ENCODE data around the gene ABCC3.

The ABCC3 gene

GRCh38 chr17:50634224-50634914 lies at the start of gene ABCC3:
Gene ABCC3 (plus strand): TSS chr17:50634881. CDS start chr17:50634937, 56 bp downstream.
- no peak for DNase-seq (ENCODE audit: low read depth in 2 of 2)

GRCh38 chr17:50585346-50585745 lies 49.3 kb upstream of the ABCC3 start:
- no peak for DNase-seq (ENCODE audit: low read depth in 2 of 2)

- DNase-seq (ENCODE audit: low read depth in 2 of 2) = no peak
Measured at GRCh38 chr17:50585891-50586290, 48.8 kb upstream of the ABCC3 start.

- DNase-seq (ENCODE audit: low read depth in 2 of 2) = no peak
Measured at GRCh38 chr17:50586421-50587247, 48.0 kb upstream of the ABCC3 start.

- no peak for DNase-seq (ENCODE audit: low read depth in 2 of 2)
Measured at GRCh38 chr17:50587571-50587970, 47.1 kb upstream of the ABCC3 start.

GRCh38 chr17:50588391-50589049 lies 46.2 kb upstream of the ABCC3 start:
- DNase-seq (ENCODE audit: low read depth in 2 of 2) = no peak

- DNase-seq (ENCODE audit: low read depth in 2 of 2) = no peak
Measured at GRCh38 chr17:50589095-50589705, 45.5 kb upstream of the ABCC3 start.

GRCh38 chr17:50590946-50591737 lies 43.5 kb upstream of the ABCC3 start:
- DNase-seq (ENCODE audit: low read depth in 2 of 2) = no peak

- DNase-seq (ENCODE audit: low read depth in 2 of 2) = no peak
Measured at GRCh38 chr17:50593321-50593720, 41.4 kb upstream of the ABCC3 start.

- DNase-seq (ENCODE audit: low read depth in 2 of 2) = no peak
Measured at GRCh38 chr17:50594128-50594823, 40.4 kb upstream of the ABCC3 start.

- no peak for DNase-seq (ENCODE audit: low read depth in 2 of 2)
Measured at GRCh38 chr17:50594892-50595291, 39.8 kb upstream of the ABCC3 start.

GRCh38 chr17:50596191-50597037 lies 38.3 kb upstream of the ABCC3 start:
- no peak for DNase-seq (ENCODE audit: low read depth in 2 of 2)

GRCh38 chr17:50598487-50598886 lies 36.2 kb upstream of the ABCC3 start:
- no peak for DNase-seq (ENCODE audit: low read depth in 2 of 2)

- no peak for DNase-seq (ENCODE audit: low read depth in 2 of 2)
Measured at GRCh38 chr17:50599606-50600005, 35.1 kb upstream of the ABCC3 start.

- DNase-seq (ENCODE audit: low read depth in 2 of 2) = no peak
Measured at GRCh38 chr17:50601823-50602375, 32.8 kb upstream of the ABCC3 start.

GRCh38 chr17:50602836-50603235 lies 31.8 kb upstream of the ABCC3 start:
- no peak for DNase-seq (ENCODE audit: low read depth in 2 of 2)

GRCh38 chr17:50603340-50603739 lies 31.3 kb upstream of the ABCC3 start:
- DNase-seq (ENCODE audit: low read depth in 2 of 2) = no peak

- no peak for DNase-seq (ENCODE audit: low read depth in 2 of 2)
Measured at GRCh38 chr17:50604513-50604912, 30.2 kb upstream of the ABCC3 start.

- DNase-seq (ENCODE audit: low read depth in 2 of 2) = no peak
Measured at GRCh38 chr17:50605429-50605828, 29.3 kb upstream of the ABCC3 start.
